ENCODE measurements around the gene KCNC3.

KCNC3 gene

GRCh38 chr19:50376166-50377050 is 47.2 kb upstream of the KCNC3 start, which contains the start of gene NR1H2:
NR1H2 (plus strand) TSS chr19:50376457; CDS start chr19:50377606, 1,149 bp downstream.
- Histone ChIP-seq H3K27me3 (replicated peaks; ENCODE audit: control insufficient read depth, insufficient read depth, low read length) (no peaks in the 10 kb centered on the region), H3K4me3 (replicated peaks; ENCODE audit: low read depth, low read length) (peak within 1 kb of the TSS; percentile 90), H3K36me3 (ENCODE audit: control insufficient read depth, insufficient read depth, low read length) (peaks cover 31% of the 10 kb centered on the region)
- peak; percentile 94 for DNase-seq (ENCODE audit: extremely low read depth, insufficient read length)
- TF ChIP-seq CTCF (IDR thresholded peaks at IDR 0.05; ENCODE audit: insufficient read depth, low read length, poor library complexity, severe bottlenecking): no peak

- Histone ChIP-seq H3K36me3 (ENCODE audit: control insufficient read depth, insufficient read depth, low read length) (no peaks in the 10 kb centered on the region), H3K4me3 (replicated peaks; ENCODE audit: low read depth, low read length) (no peak overlapping the region), H3K27me3 (replicated peaks; ENCODE audit: control insufficient read depth, insufficient read depth, low read length) (no peaks in the 10 kb centered on the region)
- no peak for DNase-seq (ENCODE audit: extremely low read depth, insufficient read length)
- no peak for TF ChIP-seq CTCF (IDR thresholded peaks at IDR 0.05; ENCODE audit: insufficient read depth, low read length, poor library complexity, severe bottlenecking)
These were observed 42.8 kb upstream of the KCNC3 start for GRCh38 chr19:50371914-50372475.

- H3K27me3 ChIP-seq (replicated peaks; ENCODE audit: control insufficient read depth, insufficient read depth, low read length): no peaks in the 10 kb centered on the region
- no peaks in the 10 kb centered on the region for H3K36me3 ChIP-seq (ENCODE audit: control insufficient read depth, insufficient read depth, low read length)
- peak; percentile 81 for DNase-seq (ENCODE audit: extremely low read depth, insufficient read length)
- H3K4me3 ChIP-seq (replicated peaks; ENCODE audit: low read depth, low read length): peak overlapping the region; percentile 76
- peak; percentile 77 for TF ChIP-seq CTCF (IDR thresholded peaks at IDR 0.05; ENCODE audit: insufficient read depth, low read length, poor library complexity, severe bottlenecking)
These were observed 39.7 kb upstream of the KCNC3 start for GRCh38 chr19:50368649-50369570.

- no peaks in the 10 kb centered on the region for H3K27me3 ChIP-seq (replicated peaks; ENCODE audit: control insufficient read depth, insufficient read depth, low read length)
- no peak for TF ChIP-seq CTCF (IDR thresholded peaks at IDR 0.05; ENCODE audit: insufficient read depth, low read length, poor library complexity, severe bottlenecking)
- H3K4me3 ChIP-seq (replicated peaks; ENCODE audit: low read depth, low read length): peak within 1 kb of the TSS; percentile 15; the same call in 1 of the 2 replicates
- H3K36me3 ChIP-seq (ENCODE audit: control insufficient read depth, insufficient read depth, low read length): no peaks in the 10 kb centered on the region
- DNase-seq (ENCODE audit: extremely low read depth, insufficient read length): peak; percentile 71
These were observed 36.5 kb upstream of the KCNC3 start, which contains the start of gene NAPSA for GRCh38 chr19:50365434-50366306. NAPSA (minus strand) TSS chr19:50365639; CDS start chr19:50365621, 18 bp downstream.
